Fibroblast of villous mesenchyme (primary cell): ENCODE data around the gene UNC5C. TPM values are rescaled to one million over a fixed set of nuclear protein-coding genes. Genes with fewer than 3 reads are reported as not detected.

ENCODE experiments used
- DNase-seq: peaks from one replicate; pipeline ENCODE4 v3.0.0-alpha.2; 2010; ENCODE audit warnings: low read depth
- H3K4me3 ChIP-seq: 2 replicates; pipeline ENCODE4 v1.5.1; 2011; ENCODE audit warnings: low read depth, mild to moderate bottlenecking, low read length
- total RNA-seq: library from RNA; depleted of rRNA; stranded (reverse); fragments of >200 nt; gene quantifications from 2 replicates; pipeline ENCODE4 v1.2.3, GENCODE V29; 2012
- TF ChIP-seq, protein P1 (sequence below): IDR thresholded peaks from 2 replicates; pipeline ENCODE4 v1.5.1; 2012; ENCODE audit warnings: low read depth, mild to moderate bottlenecking, low read length; ENCODE audit not compliant: insufficient read depth

The UNC5C gene
- total RNA-seq, 1 donor = 0.43 TPM

DNA sequence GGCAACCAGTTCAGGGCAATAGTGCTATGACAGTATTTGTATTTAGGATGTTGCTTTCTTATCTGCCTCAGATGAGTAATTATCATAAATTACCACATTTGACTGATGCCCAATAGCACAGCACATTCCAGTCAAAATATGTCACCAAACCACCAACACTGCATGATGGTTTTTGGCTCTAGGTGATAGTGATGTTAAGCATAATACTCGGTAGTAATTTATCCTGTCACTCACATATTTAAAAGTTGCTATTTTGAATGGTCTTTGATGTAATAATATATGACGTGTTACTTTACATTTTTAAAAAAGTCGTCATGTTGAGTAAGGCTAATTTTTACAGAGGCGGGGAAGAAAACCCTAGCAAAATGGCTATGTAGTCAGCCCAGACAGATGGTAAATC lies 42.5 kb downstream of the UNC5C start:
- H3K4me3 ChIP-seq = no peak overlapping the region
- DNase-seq = peak; percentile 51
- TF ChIP-seq, protein P1, sequence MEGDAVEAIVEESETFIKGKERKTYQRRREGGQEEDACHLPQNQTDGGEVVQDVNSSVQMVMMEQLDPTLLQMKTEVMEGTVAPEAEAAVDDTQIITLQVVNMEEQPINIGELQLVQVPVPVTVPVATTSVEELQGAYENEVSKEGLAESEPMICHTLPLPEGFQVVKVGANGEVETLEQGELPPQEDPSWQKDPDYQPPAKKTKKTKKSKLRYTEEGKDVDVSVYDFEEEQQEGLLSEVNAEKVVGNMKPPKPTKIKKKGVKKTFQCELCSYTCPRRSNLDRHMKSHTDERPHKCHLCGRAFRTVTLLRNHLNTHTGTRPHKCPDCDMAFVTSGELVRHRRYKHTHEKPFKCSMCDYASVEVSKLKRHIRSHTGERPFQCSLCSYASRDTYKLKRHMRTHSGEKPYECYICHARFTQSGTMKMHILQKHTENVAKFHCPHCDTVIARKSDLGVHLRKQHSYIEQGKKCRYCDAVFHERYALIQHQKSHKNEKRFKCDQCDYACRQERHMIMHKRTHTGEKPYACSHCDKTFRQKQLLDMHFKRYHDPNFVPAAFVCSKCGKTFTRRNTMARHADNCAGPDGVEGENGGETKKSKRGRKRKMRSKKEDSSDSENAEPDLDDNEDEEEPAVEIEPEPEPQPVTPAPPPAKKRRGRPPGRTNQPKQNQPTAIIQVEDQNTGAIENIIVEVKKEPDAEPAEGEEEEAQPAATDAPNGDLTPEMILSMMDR = no peak

GRCh38 chr4:95505799-95506198 lies 43.0 kb downstream of the UNC5C start:
- no peak for DNase-seq
- TF ChIP-seq, protein P1 = no peak
- H3K4me3 ChIP-seq = no peak overlapping the region

DNA sequence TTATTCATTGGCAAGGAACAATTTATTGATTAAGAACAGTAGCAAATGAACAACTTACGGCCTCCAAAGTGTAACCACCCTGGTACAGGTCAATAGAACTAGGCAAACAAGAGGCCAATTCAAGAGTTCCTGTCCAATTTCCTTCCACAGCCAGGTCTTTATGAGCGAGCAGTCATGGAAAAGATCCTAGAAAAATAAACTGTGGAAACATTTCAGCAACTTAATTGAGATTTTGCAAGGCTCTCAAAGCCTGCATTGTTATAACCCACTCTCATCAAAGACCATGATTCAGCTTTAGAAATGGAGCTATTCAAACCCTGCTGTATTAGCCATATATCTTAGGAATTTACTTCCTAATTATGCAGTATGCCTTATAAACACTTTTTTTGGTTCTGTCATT lies 43.6 kb downstream of the UNC5C start:
- peak; percentile 6 for DNase-seq
- TF ChIP-seq, protein P1 = no peak
- no peak overlapping the region for H3K4me3 ChIP-seq

- TF ChIP-seq, protein P1 = no peak
- DNase-seq = no peak
These were observed 44.3 kb downstream of the UNC5C start for GRCh38 chr4:95504501-95504900.

DNA sequence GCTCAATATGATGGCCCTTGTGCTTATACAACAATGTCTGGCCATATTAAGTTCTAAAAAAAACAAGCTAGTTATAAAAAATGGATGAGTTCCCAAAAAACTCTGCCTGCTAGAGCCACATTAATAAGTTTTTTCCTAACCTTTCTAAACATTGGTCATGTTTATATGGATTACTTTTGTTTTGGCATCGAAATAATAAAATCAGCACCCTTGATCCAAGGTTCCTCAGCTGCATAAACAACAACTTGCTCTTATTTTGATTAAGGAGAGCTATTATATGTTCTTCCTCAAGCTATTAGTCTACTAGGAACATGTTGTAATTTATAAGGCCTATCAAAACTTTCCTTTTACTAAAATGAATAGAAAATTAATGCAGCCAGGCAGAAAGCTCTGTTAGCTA lies 48.4 kb downstream of the UNC5C start:
- H3K4me3 ChIP-seq = no peak overlapping the region
- TF ChIP-seq, protein P1 = no peak
- DNase-seq = peak; percentile 5

More at GRCh38 chr4:95504501-95504900, 44.3 kb downstream of the UNC5C start:
- no peak overlapping the region for H3K4me3 ChIP-seq

DNA sequence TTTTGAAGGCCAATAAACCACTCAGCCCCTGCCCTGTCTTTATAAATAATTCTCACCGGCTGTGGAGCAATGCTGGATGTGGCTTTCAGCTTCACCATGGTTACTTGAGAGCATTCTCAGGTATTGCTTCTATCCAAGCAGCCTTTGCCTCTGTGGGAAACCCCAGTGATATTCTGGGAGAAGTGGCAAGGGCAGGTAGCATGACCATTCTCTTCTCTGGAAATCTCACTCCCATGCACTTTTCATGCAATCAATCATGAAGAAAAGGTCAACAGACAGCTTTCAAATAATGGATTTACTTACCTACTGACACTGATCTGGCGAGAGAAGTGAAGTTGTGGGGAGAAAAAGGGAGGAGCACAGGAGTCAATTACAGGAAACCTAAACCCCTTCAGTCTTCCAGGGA lies 49.5 kb downstream of the UNC5C start:
- TF ChIP-seq, protein P1 = no peak
- no peak overlapping the region for H3K4me3 ChIP-seq
- no peak for DNase-seq

- no peak for DNase-seq
- H3K4me3 ChIP-seq = no peak overlapping the region
- TF ChIP-seq, protein P1 = no peak
These were observed 54.6 kb downstream of the UNC5C start for GRCh38 chr4:95494186-95494585.
